MM.1S (cell line): Measurements from ENCODE around the gene COL5A1.

Source experiments
- DNase-seq: peaks from one replicate; pipeline ENCODE4 v3.0.0-alpha.2; 2015
- H2AFZ ChIP-seq: fragments of 300-600 bp; sonication (generic); 2 replicates; pipeline ENCODE4 v1.6.0; 2016; ENCODE audit warnings: antibody characterized with exemption, low read length
- H3F3A ChIP-seq: fragments of 300-600 bp; sonication (generic); 2 replicates; pipeline ENCODE4 v1.6.1; 2016; ENCODE audit warnings: mild to moderate bottlenecking, antibody characterized with exemption, low read length, moderate library complexity, mixed read lengths; ENCODE audit not compliant: insufficient read depth
- H3K27ac ChIP-seq: fragments of 300-600 bp; sonication (generic); 2 replicates; pipeline ENCODE4 v1.5.1; 2016; ENCODE audit warnings: mild to moderate bottlenecking, low read length
- H3K27me3 ChIP-seq: fragments of 300-600 bp; sonication (generic); replicated peaks from 2 replicates; pipeline ENCODE4 v1.6.0; 2016; ENCODE audit warnings: low read length; ENCODE audit not compliant: insufficient read depth
- H3K36me3 ChIP-seq: fragments of 300-600 bp; sonication (generic); replicated peaks from 2 replicates; pipeline ENCODE4 v1.6.1; 2016; ENCODE audit warnings: mild to moderate bottlenecking, low read length, mixed read lengths; ENCODE audit not compliant: insufficient read depth
- H3K4me1 ChIP-seq: fragments of 300-600 bp; sonication (generic); 2 replicates; pipeline ENCODE4 v1.6.1; 2016; ENCODE audit warnings: low read length, mixed read lengths
- H3K4me2 ChIP-seq: fragments of 300-600 bp; sonication (generic); 2 replicates; pipeline ENCODE4 v1.6.0; 2016; ENCODE audit warnings: low read depth, low read length
- H3K4me3 ChIP-seq: fragments of 300-600 bp; sonication (generic); 2 replicates; pipeline ENCODE4 v1.5.1; 2016; ENCODE audit warnings: low read length, mixed read lengths
- H3K79me2 ChIP-seq: fragments of 300-600 bp; sonication (generic); 2 replicates; pipeline ENCODE4 v1.6.1; 2016; ENCODE audit warnings: mixed run types, low read length, mixed read lengths
- H3K9ac ChIP-seq: fragments of 300-600 bp; sonication (generic); 2 replicates; pipeline ENCODE4 v1.6.1; 2016; ENCODE audit warnings: low read length, mixed read lengths
- H3K9me2 ChIP-seq: fragments of 300-600 bp; sonication (generic); replicated peaks from 2 replicates; pipeline ENCODE4 v1.6.1; 2016; ENCODE audit warnings: mild to moderate bottlenecking, low read length, mixed read lengths; ENCODE audit not compliant: insufficient read depth
- H3K9me3 ChIP-seq: fragments of 300-600 bp; sonication (generic); replicated peaks from 2 replicates; pipeline ENCODE4 v1.6.1; 2016; ENCODE audit warnings: mild to moderate bottlenecking, low read length, mixed read lengths; ENCODE audit not compliant: insufficient read depth
- H4K20me1 ChIP-seq: fragments of 300-600 bp; sonication (generic); 2 replicates; pipeline ENCODE4 v1.6.1; 2016; ENCODE audit warnings: mild to moderate bottlenecking, low read length, moderate library complexity, mixed read lengths; ENCODE audit not compliant: insufficient read depth
- EZH2 ChIP-seq: fragments of 300-600 bp; sonication (generic); optimal IDR thresholded peaks from 2 replicates; pipeline ENCODE3; 2017; ENCODE audit warnings: low read depth, mild to moderate bottlenecking, antibody characterized with exemption, low read length, mixed read lengths
- EZH2phosphoT487 ChIP-seq: fragments of 300-600 bp; sonication (generic); IDR thresholded peaks from 2 replicates; pipeline ENCODE4 v1.6.1; 2018; ENCODE audit warnings: antibody characterized with exemption, low read length
- TF ChIP-seq, protein P1 (sequence below): fragments of 300-600 bp; sonication (generic); IDR thresholded peaks from 2 replicates; pipeline ENCODE4 v1.5.1; 2016; ENCODE audit warnings: antibody characterized with exemption, low read length, mixed read lengths

Gene COL5A1

DNA sequence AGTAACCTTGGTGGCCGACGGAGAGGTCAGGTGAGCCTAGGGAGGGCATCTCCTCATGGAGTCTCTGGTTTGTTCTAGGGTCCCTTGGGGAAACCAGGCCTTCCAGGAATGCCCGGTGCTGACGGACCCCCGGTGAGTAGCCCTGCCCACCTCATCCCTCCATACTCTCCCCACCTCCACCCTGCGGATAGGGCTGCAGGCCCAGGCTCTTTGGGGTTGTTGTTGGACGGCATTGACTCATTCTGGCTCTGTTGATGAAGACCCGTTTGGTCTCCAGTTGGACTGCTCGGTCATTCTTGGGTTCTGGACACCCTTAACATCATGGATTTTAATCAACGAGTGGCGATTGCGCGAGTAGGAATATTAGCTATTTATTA lies 126.7 kb downstream of the COL5A1 start:
- TF ChIP-seq EZH2phosphoT487 (no peak), EZH2 (no peak)
- TF ChIP-seq, protein P1, sequence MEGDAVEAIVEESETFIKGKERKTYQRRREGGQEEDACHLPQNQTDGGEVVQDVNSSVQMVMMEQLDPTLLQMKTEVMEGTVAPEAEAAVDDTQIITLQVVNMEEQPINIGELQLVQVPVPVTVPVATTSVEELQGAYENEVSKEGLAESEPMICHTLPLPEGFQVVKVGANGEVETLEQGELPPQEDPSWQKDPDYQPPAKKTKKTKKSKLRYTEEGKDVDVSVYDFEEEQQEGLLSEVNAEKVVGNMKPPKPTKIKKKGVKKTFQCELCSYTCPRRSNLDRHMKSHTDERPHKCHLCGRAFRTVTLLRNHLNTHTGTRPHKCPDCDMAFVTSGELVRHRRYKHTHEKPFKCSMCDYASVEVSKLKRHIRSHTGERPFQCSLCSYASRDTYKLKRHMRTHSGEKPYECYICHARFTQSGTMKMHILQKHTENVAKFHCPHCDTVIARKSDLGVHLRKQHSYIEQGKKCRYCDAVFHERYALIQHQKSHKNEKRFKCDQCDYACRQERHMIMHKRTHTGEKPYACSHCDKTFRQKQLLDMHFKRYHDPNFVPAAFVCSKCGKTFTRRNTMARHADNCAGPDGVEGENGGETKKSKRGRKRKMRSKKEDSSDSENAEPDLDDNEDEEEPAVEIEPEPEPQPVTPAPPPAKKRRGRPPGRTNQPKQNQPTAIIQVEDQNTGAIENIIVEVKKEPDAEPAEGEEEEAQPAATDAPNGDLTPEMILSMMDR = no peak
- Histone ChIP-seq H3K4me3 (no peak overlapping the region), H3F3A (no peaks in the 10 kb centered on the region), H3K9me2 (no peaks in the 10 kb centered on the region), H3K79me2 (no peaks in the 10 kb centered on the region), H3K4me1 (no peaks in the 10 kb centered on the region), H3K36me3 (no peaks in the 10 kb centered on the region), H2AFZ (no peak overlapping the region), H3K4me2 (no peak overlapping the region), H4K20me1 (no peaks in the 10 kb centered on the region), H3K27ac (no peak overlapping the region), H3K9me3 (no peaks in the 10 kb centered on the region), H3K27me3 (peaks cover 91% of the 10 kb centered on the region), H3K9ac (no peak overlapping the region)
- DNase-seq = no peak

DNA sequence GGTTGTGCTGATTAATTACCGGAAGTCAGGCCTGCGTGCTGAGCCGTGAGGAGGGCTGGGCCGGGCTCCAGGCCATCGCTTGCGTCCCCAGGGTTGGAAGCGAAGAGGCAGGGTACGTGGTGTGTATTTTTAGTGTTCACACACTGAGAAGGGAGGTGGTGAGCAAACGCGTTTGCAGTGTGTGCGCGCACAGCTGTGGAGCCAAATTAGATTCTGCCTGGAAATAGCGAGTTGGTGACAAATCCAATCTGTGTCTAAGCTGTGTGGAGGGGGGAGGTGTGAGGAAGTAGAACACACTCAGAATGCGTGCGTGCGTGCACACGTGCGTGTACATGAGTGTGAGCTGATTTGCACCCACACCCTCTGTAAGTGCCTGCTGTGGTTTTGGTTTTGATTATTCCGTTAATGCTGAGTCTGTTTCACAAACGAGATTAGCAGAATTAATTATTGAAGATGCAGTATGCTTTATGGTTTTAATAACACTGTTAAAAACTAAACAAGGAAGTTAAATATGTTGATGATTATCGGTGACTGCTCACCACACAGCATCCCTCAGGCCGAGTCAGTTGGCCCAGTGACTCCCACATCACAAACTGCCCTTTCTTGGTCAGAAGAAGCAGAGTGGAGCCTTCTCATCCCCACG lies 127.2 kb downstream of the COL5A1 start:
- H3K9me3 ChIP-seq = no peaks in the 10 kb centered on the region
- TF ChIP-seq, protein P1 = no peak
- TF ChIP-seq EZH2phosphoT487 (no peak), EZH2 (no peak)
- no peak overlapping the region for H2AFZ ChIP-seq
- no peaks in the 10 kb centered on the region for H3K4me1 ChIP-seq
- H3K9ac ChIP-seq = no peak overlapping the region
- no peak overlapping the region for H3K27ac ChIP-seq
- H3K36me3 ChIP-seq = no peaks in the 10 kb centered on the region
- peaks cover 96% of the 10 kb centered on the region for H3K27me3 ChIP-seq
- no peaks in the 10 kb centered on the region for H3K9me2 ChIP-seq
- H3K4me2 ChIP-seq = no peak overlapping the region
- no peaks in the 10 kb centered on the region for H3F3A ChIP-seq
- no peaks in the 10 kb centered on the region for H4K20me1 ChIP-seq
- H3K79me2 ChIP-seq = no peaks in the 10 kb centered on the region
- DNase-seq = no peak
- no peak overlapping the region for H3K4me3 ChIP-seq

DNA sequence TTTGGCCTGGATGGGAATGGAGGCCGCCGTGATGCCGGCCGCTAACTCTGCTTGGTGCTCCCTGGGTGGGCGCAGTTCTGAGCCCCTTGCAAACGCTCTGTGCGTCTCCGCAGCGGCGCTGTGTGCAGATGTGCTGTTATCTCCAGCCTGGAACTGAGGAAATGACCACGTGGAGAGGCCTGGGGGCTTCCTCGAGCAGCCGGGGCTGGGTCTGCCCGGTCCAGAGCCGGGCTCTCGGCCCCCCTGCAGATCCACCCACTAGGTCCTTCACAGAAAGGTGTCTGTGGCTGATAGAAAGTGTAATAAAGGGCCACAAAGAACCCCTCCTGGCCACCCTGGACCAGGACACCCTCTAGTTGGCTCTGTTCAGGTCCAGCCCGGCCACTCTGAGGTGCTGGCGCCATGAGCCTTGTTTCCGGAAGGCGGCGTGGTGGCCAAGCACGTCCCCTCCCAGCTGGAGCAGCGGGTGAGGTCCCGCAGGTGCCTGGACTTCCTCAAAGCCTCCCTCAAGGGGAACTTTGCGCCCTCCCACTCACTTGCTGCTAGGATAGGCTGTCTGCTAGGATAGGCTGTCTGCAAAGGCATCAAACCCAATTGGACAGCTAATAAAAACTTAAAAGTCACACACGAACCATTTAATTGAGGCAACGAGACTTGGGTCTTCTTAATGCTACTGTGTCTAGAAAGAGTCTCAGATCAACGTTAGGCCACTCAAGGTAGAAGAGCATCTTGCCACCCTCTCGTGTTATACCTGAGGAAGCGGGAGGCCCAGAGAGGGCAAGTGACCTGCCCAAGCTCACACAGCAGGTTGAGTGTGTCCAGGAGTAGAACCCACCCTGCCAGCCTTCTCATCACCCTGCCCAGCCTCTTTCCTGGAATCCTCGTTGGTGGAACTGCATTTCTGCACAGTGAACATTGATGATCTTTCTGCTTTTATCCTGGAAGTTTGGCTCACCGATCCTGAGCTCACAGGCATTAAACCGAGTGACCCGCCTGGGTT lies 129.7 kb downstream of the COL5A1 start:
- no peak overlapping the region for H3K27ac ChIP-seq
- H3F3A ChIP-seq = no peaks in the 10 kb centered on the region
- no peak overlapping the region for H3K9ac ChIP-seq
- H3K36me3 ChIP-seq = no peaks in the 10 kb centered on the region
- TF ChIP-seq EZH2 = no peak
- TF ChIP-seq, protein P1 = no peak
- no peak for TF ChIP-seq EZH2phosphoT487
- no peaks in the 10 kb centered on the region for H3K79me2 ChIP-seq
- H4K20me1 ChIP-seq = no peaks in the 10 kb centered on the region
- DNase-seq = no peak
- H3K4me1 ChIP-seq = no peaks in the 10 kb centered on the region
- no peaks in the 10 kb centered on the region for H3K9me3 ChIP-seq
- no peaks in the 10 kb centered on the region for H3K9me2 ChIP-seq
- H2AFZ ChIP-seq = no peak overlapping the region
- peaks cover 100% of the 10 kb centered on the region for H3K27me3 ChIP-seq
- no peak overlapping the region for H3K4me3 ChIP-seq
- H3K4me2 ChIP-seq = no peak overlapping the region
